Iris pigment epithelial cell (primary cell): ENCODE data around the gene TAF11.
"Not testable (repeated sequence)": the region's sequence is repeated elsewhere in the genome, so short reads cannot be mapped to it uniquely, and the experiment has no call there.

Experiments used
- DNase-seq: peaks from one replicate; pipeline ENCODE4 v3.0.0-alpha.2; 2011; ENCODE audit warnings: low read depth

The TAF11 gene

GRCh38 chr6:34865107-34865506, 22.7 kb downstream of the TAF11 start:
- peak; percentile 6 for DNase-seq

GRCh38 chr6:34864007-34864406, 23.8 kb downstream of the TAF11 start:
- no peak for DNase-seq

- no peak for DNase-seq
These were observed 27.1 kb downstream of the TAF11 start for GRCh38 chr6:34860776-34861175.

- no peak for DNase-seq
These were observed 27.9 kb downstream of the TAF11 start for GRCh38 chr6:34859951-34860350.

- no peak for DNase-seq
These were observed 29.2 kb downstream of the TAF11 start for GRCh38 chr6:34858681-34859080.

GRCh38 chr6:34855463-34855862, 32.4 kb downstream of the TAF11 start:
- no peak for DNase-seq

- DNase-seq, result peak; percentile 6
These were observed 35.3 kb downstream of the TAF11 start for GRCh38 chr6:34852406-34853085.

- no peak for DNase-seq
These were observed 36.5 kb downstream of the TAF11 start for GRCh38 chr6:34851361-34851760.

- DNase-seq, result not testable (repeated sequence)
These were observed 38.8 kb downstream of the TAF11 start for GRCh38 chr6:34849066-34849465.

- DNase-seq, result no peak
These were observed 48.0 kb downstream of the TAF11 start for GRCh38 chr6:34839666-34840352.

- no peak for DNase-seq
These were observed 50.3 kb downstream of the TAF11 start for GRCh38 chr6:34837528-34837927.

- DNase-seq, result no peak
These were observed 51.4 kb downstream of the TAF11 start for GRCh38 chr6:34836451-34836850.

GRCh38 chr6:34836008-34836407, 51.8 kb downstream of the TAF11 start:
- no peak for DNase-seq

GRCh38 chr6:34834789-34835518, 52.9 kb downstream of the TAF11 start:
- peak; percentile 91 for DNase-seq

GRCh38 chr6:34832942-34833341, 54.9 kb downstream of the TAF11 start:
- DNase-seq, result no peak

GRCh38 chr6:34829137-34829536, 58.7 kb downstream of the TAF11 start:
- peak; percentile 14 for DNase-seq
